ENCODE data around the gene CLCN3.
"Not testable (repeated sequence)": the region's sequence is repeated elsewhere in the genome, so short reads cannot be mapped to it uniquely, and the experiment has no call there.

Gene CLCN3

GRCh38 chr4:169619958-169620879 lies at the start of gene CLCN3:
Gene CLCN3 (plus strand): TSS chr4:169620578. CDS start chr4:169635929, 15,351 bp downstream.
- DNase-seq = peak; percentile 99

DNA sequence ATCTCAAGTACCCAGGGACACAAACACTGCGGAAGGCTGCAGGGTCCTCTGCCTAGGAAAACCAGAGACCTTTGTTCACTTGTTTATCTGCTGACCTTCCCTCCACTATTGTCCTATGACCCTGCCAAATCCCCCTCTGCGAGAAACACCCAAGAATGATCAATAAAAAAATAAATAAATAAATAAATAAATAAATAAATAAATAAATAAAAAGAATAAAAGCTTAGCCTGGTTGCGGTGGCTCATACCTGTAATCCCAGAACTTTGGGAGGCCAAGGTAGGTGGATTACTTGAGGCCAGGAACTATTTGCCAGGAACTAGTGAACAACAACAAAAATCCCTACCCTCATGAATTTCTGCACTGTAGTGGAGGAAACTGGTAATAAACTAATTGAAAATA lies 49.4 kb upstream of the CLCN3 start:
- DNase-seq = not testable (repeated sequence)

- DNase-seq = no peak
Observed at GRCh38 chr4:169571435-169571834, 48.9 kb upstream of the CLCN3 start.

DNA sequence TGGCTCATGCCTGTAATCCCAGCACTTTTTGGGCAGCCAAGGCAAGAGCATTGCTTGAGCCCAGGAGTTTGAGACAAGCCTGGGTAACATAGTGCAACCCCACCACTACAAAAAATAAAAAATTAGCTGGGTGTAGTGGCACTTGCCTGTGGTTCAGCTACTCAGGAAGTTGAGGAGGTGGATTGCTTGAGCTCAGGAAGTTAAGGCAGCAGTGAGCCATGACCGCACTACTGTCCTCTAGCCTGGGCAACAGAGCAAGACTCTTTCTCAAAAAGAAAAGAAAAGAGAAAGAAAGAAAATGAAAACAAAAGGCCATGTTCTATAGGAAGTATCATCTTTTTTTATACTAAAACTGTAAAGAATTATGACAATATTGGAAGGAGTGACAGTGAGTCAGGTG lies 46.5 kb upstream of the CLCN3 start:
- no peak for DNase-seq

- DNase-seq = no peak
Observed at GRCh38 chr4:169582203-169582602, 38.2 kb upstream of the CLCN3 start.

DNA sequence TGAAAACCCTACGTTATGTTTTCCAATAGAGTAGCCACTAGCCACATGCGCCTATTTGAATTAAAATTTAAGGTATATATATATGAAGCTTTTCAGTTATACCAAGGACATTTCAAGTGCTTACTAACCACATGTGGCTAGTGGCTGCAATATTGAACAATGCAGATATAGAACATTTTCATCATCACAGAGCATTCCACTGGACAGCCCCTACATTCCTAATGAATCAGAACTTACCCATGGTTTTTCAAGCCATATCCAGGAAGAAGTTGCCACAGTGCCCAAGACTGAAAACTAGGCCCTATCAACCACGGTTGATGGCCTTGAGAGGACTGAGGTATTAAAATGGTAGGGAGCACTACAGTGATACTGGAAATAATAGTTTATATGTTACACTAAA lies 37.7 kb upstream of the CLCN3 start:
- no peak for DNase-seq

DNA sequence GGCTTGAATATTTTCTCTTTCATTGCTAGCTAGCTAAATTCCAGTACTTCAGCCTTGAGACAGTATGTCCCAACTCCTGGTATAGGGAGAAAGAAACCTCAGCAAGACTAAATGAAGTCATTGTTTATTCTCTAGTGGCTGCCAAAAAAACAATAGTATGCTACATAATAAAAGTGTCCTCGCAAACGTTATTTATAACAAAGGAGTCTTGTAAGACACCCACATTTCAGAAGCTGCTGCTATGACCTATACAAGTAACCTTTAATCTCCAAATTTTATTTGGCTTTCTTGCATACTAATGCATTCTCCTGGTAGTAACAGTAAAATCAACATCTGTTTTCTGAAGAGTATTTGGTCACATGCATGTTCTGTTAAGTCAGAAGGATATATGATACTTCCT lies 36.8 kb upstream of the CLCN3 start:
- DNase-seq = no peak

DNA sequence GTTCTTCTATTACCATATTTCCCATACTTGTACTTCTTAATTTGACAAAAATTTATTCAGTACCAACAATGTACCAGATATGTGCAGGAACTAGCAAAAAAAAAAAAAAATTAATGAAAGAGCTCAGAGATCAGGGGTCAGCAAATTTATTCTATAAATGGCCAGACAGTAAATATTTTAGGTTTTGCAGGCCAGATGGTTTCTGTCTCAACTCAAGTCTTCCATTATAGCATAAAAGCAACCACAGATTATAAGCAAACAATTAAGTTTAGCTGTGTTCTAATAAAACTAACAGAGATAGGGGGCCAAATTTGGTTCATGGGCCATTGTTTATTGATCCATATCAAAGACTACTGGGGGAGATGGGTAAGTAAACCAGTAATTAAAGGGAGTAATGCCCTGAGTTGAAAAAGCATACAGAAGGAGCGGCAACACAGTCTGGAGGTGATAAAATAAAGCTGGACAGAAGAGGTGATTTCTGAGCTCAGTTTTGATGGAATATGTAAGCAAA lies 27.3 kb upstream of the CLCN3 start:
- DNase-seq = no peak

DNA sequence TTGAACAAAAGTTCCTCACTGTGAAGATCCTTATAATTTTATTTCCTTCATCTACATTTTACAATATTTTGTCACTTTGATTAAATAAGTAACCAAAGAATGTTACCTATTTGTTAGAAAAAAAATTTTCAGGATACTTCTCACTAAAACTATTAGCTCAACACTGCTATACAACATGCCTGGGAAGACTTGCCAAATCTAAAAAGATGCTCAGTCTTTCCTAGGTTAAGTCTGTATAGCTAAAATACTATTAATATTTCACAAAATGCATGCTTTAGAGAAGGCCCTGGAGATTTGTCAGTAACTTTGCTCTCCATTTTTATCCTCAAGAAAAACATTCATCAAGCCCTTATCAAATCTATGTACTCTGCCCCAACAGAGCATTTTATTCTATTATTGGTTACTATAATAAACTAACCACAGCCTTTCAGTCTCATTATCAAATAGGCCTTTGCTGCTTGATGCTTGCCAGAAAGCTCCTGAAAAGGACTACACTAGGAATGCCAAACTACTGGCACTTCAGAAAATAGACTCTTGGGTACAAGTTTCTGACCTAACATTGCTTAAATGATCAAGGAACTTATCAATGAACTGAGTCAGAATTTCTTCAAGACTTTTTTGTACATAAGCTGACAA lies 25.7 kb upstream of the CLCN3 start:
- no peak for DNase-seq

GRCh38 chr4:169601016-169601771 lies 19.2 kb upstream of the CLCN3 start:
- DNase-seq = no peak

- no peak for DNase-seq
Observed at GRCh38 chr4:169603312-169603711, 17.1 kb upstream of the CLCN3 start.

DNA sequence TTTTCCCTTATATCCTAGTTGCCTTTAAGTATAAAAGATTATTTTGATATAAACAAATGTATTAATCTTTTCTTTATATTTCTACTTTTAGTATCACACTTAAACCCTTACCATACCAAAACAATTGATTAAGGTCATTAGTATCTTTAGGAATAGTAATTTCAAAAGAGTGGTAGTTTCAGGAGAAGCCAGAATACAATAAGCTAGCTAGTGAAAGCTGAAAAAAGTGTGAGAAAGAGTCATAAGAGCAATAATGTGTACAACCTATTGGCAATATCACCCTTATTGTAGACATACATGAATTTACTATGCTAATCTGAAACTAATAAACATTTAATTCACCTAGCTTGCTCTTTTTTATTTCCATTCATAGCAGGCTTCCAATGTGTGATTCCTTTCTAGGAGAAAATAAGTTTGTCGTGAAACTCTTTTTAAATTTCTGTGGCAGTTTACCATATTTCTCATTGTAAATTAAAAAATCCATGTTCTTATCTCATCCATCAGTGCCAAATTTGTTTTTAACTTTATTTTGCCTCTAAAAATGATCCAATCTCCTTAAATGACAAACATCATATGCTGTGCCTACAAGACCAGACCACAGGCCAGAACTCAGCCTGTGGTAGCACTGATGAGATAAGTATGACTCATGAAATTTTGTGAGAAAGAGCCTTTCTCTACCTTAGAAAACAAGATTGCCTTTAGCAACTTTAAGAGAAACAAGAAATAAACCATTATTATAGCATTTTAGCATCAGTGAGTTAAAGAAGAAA lies 16.1 kb upstream of the CLCN3 start:
- DNase-seq = peak; percentile 63

DNA sequence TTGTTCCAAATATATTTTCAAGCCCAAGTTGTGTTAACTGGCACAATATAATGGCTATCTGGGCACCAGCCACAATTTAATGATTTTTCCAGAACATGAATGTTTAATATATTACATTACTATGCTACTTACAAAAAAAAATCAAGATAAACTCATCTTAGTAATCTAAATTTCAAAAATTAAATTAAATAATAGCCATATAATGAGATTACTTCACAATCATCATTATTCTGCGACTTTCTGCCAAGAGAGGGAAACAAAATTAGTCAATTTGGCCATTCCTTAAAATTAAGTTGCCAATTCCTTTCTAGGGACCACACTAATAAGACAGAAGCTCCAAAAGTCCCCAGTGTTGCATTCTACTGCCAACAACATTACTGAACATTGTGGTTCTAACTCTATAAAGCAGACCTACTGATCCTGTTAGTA lies 15.5 kb upstream of the CLCN3 start:
- no peak for DNase-seq

GRCh38 chr4:169611157-169611556 lies 9.2 kb upstream of the CLCN3 start:
- DNase-seq = no peak

DNA sequence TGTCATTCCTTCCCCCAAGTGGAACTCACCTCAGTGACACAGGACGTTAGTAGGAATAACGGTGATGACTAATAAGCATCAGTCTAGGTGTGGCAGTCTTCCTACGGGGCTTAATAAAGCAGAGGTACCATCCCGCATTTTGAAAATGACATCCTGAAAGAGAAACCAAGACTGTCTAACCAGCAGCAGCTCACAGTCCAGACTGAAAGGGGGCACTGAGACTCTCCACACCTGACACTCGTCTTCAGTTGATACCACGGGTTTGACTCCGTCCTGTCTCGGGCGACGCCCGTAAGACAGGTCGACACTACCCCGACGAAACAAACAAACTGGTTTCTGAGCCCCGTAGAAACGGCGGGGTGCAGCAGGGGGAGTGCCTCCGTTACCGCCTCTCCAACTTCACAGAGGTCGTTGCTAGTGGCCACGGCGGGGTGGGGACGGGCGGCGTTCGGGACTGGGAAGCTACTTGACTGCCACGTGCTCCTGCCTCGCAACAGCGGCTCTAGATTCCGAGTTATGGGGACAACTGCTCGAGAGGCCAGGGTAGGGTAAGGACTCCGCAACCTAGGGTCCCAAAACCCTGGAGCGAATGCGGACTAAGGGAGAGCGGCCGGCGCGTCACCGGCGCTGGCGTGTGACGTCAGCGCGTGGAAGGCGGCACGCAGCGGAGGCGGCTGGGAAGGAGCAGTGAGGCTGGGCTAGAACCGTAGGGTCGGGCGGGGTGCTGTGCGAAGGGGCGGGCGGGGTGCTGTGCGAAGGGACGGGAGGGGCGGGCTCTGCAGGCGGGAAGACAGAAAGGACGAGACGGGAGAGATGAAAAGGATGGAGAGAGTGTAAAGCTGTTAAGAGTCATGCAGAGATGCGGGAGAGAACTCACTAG lies 8.1 kb upstream of the CLCN3 start, which contains the start of gene NEK1:
NEK1 (minus strand) TSS at position 593 of the 880 bp plus-strand sequence. CDS start 9,953 bp downstream, outside the sequence.
- DNase-seq = peak; percentile 87

DNA sequence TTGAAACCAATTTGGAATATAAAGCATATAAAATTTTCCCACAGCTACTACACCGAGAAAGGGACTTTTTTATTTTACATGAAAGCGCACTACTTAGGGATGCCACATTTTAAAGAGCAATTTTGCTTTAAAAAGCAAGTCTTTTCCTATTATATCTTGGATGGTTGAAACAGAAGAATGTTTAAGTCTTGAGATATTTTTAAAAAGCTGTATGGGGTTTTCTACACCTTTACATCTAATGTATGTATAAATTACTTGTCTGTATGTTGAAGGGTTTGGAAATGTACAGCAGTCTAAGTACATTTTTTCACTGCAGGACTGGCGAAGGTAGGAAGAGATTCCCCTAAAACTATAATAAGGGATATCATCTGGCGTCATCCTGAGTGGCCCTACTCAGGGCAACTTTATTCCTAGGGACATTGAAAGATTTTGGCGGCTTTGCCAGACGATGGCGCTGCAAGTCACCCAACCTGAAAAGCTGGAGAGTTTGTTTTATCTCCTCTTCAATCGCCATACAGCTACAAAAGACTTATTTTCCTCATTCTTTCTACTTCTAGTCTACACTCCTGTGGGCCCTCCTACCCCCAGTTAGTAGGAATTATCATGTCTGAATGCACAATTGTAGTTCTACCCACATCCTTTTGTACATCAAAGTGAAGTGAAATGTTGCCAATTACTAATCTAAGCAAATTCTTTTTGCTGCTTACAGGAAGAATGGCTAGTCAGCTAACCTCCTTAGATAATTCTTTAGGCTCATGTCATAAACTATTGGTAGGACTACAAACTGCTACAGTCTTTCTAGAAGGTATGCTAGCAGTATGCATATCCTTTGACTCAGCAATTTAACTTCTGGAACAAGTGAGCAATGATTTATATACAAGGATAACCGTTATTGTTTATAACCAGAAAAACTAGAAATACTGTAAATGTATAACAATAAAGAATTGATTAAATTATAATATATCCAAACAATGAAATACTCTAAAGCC lies 7.2 kb upstream of the CLCN3 start:
- DNase-seq = peak; percentile 72

DNA sequence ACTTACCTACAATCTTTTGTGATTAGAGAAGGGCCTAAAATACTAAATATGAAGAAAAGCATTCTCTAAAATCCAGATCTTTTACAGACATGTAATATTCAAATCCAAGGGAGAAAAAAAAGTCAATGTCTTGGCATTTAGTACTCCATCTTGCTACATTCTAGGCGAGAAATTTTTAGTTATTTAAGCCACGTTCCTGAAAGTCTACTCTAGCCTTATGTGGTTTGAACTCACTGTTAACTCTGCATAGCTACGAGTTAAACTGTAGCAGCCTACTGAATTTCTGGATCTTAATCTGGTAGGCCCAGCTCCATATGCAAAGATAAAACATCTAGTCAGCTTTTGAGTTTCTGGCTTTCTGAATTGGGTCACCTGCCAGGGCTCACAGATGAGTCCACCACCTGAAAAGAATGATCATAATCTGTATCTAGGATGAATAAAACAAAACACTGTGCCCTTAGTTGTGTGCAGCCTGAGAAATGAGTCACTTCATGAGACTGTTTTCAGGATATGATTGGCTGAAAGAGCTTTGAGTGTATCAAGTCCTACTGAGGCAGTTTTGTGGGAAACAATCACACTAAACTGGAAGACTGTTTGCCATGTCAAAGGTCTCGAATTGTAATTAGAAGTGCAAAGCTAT lies 4.8 kb upstream of the CLCN3 start:
- DNase-seq = no peak

DNA sequence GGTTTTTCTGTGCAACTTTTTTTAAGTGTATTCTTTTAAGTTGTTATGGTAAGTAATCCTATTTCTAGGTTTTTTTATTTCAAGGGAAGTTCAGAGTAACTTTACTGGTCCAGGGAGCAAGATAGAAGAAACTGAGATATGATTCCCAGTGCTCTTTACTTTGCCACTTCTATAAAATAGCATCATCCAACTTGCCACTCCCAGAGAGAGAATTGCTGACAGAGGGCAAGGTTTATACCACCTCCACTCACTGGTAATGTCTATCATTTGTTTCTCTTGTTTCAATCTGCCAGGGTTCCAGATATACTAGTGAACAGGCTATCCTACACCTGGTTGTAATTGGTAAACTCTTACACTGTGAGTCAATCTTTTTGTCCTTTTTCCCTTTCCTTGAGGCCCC lies 3.5 kb upstream of the CLCN3 start:
- no peak for DNase-seq

DNA sequence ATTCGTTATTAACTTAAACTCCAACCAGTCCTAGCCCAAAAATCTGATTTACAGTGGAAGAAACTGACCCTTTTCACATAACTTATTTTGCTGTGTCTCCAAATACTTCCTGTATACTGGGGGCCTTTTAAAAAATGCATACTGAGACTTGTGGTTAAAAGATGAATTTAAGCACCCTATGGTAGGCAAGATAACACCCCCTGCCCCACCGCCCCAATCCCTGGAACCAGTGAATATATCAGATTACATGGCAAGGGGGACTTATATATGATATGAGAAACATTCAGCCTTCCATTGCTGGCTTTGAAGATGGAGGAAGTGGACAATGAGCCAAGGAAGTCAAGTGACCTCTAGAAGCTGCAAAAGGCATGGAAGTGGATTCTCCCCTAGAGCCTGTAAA lies 3.1 kb upstream of the CLCN3 start:
- DNase-seq = no peak
